ENCODE results near the gene OR4A5. TPM values are rescaled to one million over a fixed set of nuclear protein-coding genes. Genes with fewer than 3 reads are reported as not detected.
"Not testable (repeated sequence)": the region's sequence is repeated elsewhere in the genome, so short reads cannot be mapped to it uniquely, and the experiment has no call there.

Gene OR4A5
- not detected for total RNA-seq

DNA sequence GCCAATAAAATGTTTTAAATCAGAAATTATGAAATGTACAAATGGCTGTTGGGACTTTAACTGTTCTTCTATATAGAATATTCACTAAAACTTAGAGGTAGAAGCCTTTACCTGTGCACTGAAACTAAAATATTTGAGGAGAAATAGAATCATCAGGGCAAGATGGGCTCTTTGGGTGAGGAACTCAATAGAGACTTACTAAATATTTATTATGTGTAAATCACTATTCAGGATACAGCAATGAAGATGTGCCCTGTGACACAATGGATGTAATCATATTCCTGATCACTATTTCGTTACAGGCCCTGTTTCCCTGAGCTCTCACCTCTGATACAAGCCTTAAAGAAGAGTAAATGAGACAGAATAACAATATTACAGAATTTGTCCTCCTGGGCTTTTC lies at the start of gene OR4A5:
Gene OR4A5 (plus strand): TSS at position 301 of the 400 bp plus-strand sequence. CDS start 53 bp downstream, at position 354.
- intact Hi-C loops (cut with DNase I); H3K9me3 ChIP-seq; H3K4me3 ChIP-seq; H3K4me1 ChIP-seq; H3K36me3 ChIP-seq; DNase-seq (ENCODE audit: low spot score in 2 of 2); H3K27ac ChIP-seq; H3K27me3 ChIP-seq: not testable (repeated sequence)

- H3K27ac ChIP-seq; H3K9me3 ChIP-seq; H3K4me3 ChIP-seq; H3K4me1 ChIP-seq; H3K27me3 ChIP-seq; intact Hi-C loops (cut with DNase I); H3K36me3 ChIP-seq; DNase-seq (ENCODE audit: low spot score in 2 of 2): not testable (repeated sequence)
Observed at GRCh38 chr11:54720094-54720493, 13.5 kb downstream of the OR4A5 start.

Other genes starting within 250 kb of the OR4A5 start
- not detected for gene OR4C46, start 102.8 kb upstream of the OR4A5 start, total RNA-seq